SK-N-SH (cell line): ENCODE results near the gene GALNS. TPM values are rescaled to one million over a fixed set of nuclear protein-coding genes. Genes with fewer than 3 reads are reported as not detected.

Source experiments
- CTCF ChIA-PET: fragments of 300-600, 350-600 bp; formaldehyde crosslinking; extraction: SDS; loops from one replicate; lab custom pipeline; 2021; lab: Yijun Ruan, JAX
- POLR2A ChIA-PET: fragments of 350-600 bp; sonication (Branson Sonifier 250); formaldehyde crosslinking; extraction: SDS; loops from one replicate; lab custom pipeline; 2020; ENCODE audit warnings: antibody characterized with exemption, inconsistent platforms; lab: Yijun Ruan, JAX
- DNase-seq: peaks from one replicate; pipeline ENCODE4 v3.0.0; 2012
- H2AFZ ChIP-seq: fragments of 200-600 bp; sonication (generic); 2 replicates; pipeline ENCODE4 v1.8.1; 2016; ENCODE audit warnings: antibody characterized with exemption, mild to moderate bottlenecking, low read depth
- H3F3A ChIP-seq: fragments of 200-600 bp; sonication (generic); replicated peaks from 2 replicates; pipeline ENCODE3; 2016; ENCODE audit warnings: antibody characterized with exemption, mild to moderate bottlenecking; ENCODE audit not compliant: insufficient read depth
- H3K27ac ChIP-seq, 2 experiments: fragments of 200-500 bp in 1 of 2; fragments of 200-600 bp in 1 of 2; sonication (Bioruptor generic) in 1 of 2; sonication (generic), shearing (Covaris generic) in 1 of 2; 2 replicates each; pipeline versions ENCODE4 v1.5.1 to v1.6.1; 2014 to 2016; ENCODE audit warnings: low read depth in 2 of 2, inconsistent platforms in 1 of 2, low read length in 1 of 2, mild to moderate bottlenecking in 1 of 2, mixed read lengths in 1 of 2
- H3K27me3 ChIP-seq: fragments of 200-600 bp; sonication (generic), shearing (Covaris generic); 2 replicates; pipeline ENCODE4 v1.6.1; 2016; ENCODE audit warnings: mixed run types; ENCODE audit not compliant: insufficient read depth
- H3K36me3 ChIP-seq, 2 experiments: fragments of 200-500 bp in 1 of 2; fragments of 200-600 bp in 1 of 2; sonication (Bioruptor generic) in 1 of 2; sonication (generic) in 1 of 2; replicated peaks in 1 of 2; 2 replicates each; pipeline versions ENCODE3 to v1.5.1; 2014 to 2016; ENCODE audit warnings: low read length in 1 of 2, mild to moderate bottlenecking in 1 of 2; ENCODE audit not compliant: insufficient read depth in 2 of 2, control insufficient read depth in 1 of 2
- H3K4me1 ChIP-seq, 2 experiments: fragments of 200-500 bp in 1 of 2; fragments of 200-600 bp in 1 of 2; sonication (Bioruptor generic) in 1 of 2; sonication (generic), shearing (Covaris generic) in 1 of 2; 2 replicates each; pipeline versions ENCODE4 v1.5.1 to v1.6.1; 2014 to 2016; ENCODE audit warnings: low read depth in 1 of 2, low read length in 1 of 2, mixed run types in 1 of 2; ENCODE audit not compliant: insufficient read depth in 2 of 2, control insufficient read depth in 1 of 2
- H3K4me2 ChIP-seq: fragments of 200-600 bp; sonication (generic), shearing (Covaris generic); 2 replicates; pipeline ENCODE4 v1.6.1; 2017; ENCODE audit warnings: mixed run types
- H3K4me3 ChIP-seq, 2 experiments: fragments of 200-500 bp in 1 of 2; fragments of 200-600 bp in 1 of 2; sonication (Bioruptor generic) in 1 of 2; sonication (generic), shearing (Covaris generic) in 1 of 2; 2 replicates each; pipeline versions ENCODE4 v1.5.1 to v1.8.1; 2014 to 2016; ENCODE audit warnings: low read depth in 2 of 2, inconsistent platforms in 1 of 2, low read length in 1 of 2, mild to moderate bottlenecking in 1 of 2, mixed read lengths in 1 of 2, moderate library complexity in 1 of 2
- H3K79me2 ChIP-seq: fragments of 200-600 bp; sonication (generic); 2 replicates; pipeline ENCODE4 v1.8.1; 2017; ENCODE audit warnings: mild to moderate bottlenecking; ENCODE audit not compliant: insufficient read depth
- H3K9ac ChIP-seq: fragments of 200-600 bp; sonication (generic); 2 replicates; pipeline ENCODE4 v1.6.1; 2017; ENCODE audit warnings: mixed run types
- H3K9me2 ChIP-seq: fragments of 200-600 bp; sonication (generic); 2 replicates; pipeline ENCODE4 v1.6.1; 2017; ENCODE audit warnings: mixed run types
- H3K9me3 ChIP-seq: fragments of 200-600 bp; sonication (generic); 2 replicates; pipeline ENCODE4 v1.6.1; 2017; ENCODE audit warnings: mixed run types, mild to moderate bottlenecking, moderate library complexity
- H4K20me1 ChIP-seq: fragments of 200-600 bp; sonication (generic); 2 replicates; pipeline ENCODE4 v1.6.1; 2017; ENCODE audit warnings: mild to moderate bottlenecking, mixed run types; ENCODE audit not compliant: insufficient read depth
- CTCF ChIP-seq: fragments of 200-600 bp; sonication (generic); IDR thresholded peaks from 2 replicates; pipeline ENCODE4 v1.6.1; 2017; ENCODE audit warnings: antibody characterized with exemption, mild to moderate bottlenecking, moderate library complexity
- EP300 ChIP-seq, 2 experiments: IDR thresholded peaks; 2 replicates each; pipeline versions ENCODE4 v1.4.0 to v1.6.1; 2012; ENCODE audit warnings: borderline replicate concordance in 1 of 2, low read depth in 1 of 2, low read length in 1 of 2
- FOSL2 ChIP-seq: IDR thresholded peaks from 2 replicates; pipeline ENCODE4 v1.4.0; 2012; ENCODE audit warnings: low read depth, mild to moderate bottlenecking, moderate library complexity, borderline replicate concordance
- FOXJ3 ChIP-seq: sonication (generic); formaldehyde crosslinking; IDR thresholded peaks from 2 replicates; pipeline ENCODE4 v1.5.1; 2020; ENCODE audit warnings: mild to moderate bottlenecking, missing genetic modification reagents
- FOXM1 ChIP-seq: IDR thresholded peaks from 2 replicates; pipeline ENCODE4 v1.4.0; 2012; ENCODE audit warnings: low read depth, mild to moderate bottlenecking
- GABPA ChIP-seq: IDR thresholded peaks from 2 replicates; pipeline ENCODE4 v1.4.0; 2012; ENCODE audit warnings: low read depth, mild to moderate bottlenecking
- GATA2 ChIP-seq: sonication (generic); formaldehyde crosslinking; IDR thresholded peaks from 2 replicates; pipeline ENCODE4 v1.5.0; 2020; ENCODE audit warnings: mild to moderate bottlenecking, missing genetic modification reagents
- MAX ChIP-seq: IDR thresholded peaks from 2 replicates; pipeline ENCODE4 v1.4.0; 2012; ENCODE audit warnings: low read depth
- MEF2A ChIP-seq: IDR thresholded peaks from 2 replicates; pipeline ENCODE4 v1.4.0; 2012; ENCODE audit warnings: low read depth, borderline replicate concordance
- MXI1 ChIP-seq: IDR thresholded peaks from 2 replicates; pipeline ENCODE4 v1.6.1; 2012; ENCODE audit warnings: mild to moderate bottlenecking, low read depth, low read length, improper control_type of control experiment
- NFIC ChIP-seq: IDR thresholded peaks from 2 replicates; pipeline ENCODE4 v1.4.0; 2012; ENCODE audit warnings: borderline replicate concordance
- NRF1 ChIP-seq: IDR thresholded peaks from 2 replicates; pipeline ENCODE4 v1.6.1; 2012; ENCODE audit warnings: low read depth, mild to moderate bottlenecking, low read length
- PBX3 ChIP-seq: IDR thresholded peaks from 2 replicates; pipeline ENCODE4; 2012
- POLR2AphosphoS5 ChIP-seq: IDR thresholded peaks from 2 replicates; pipeline ENCODE4 v1.6.1; 2012; ENCODE audit warnings: low read depth, low read length
- REST ChIP-seq: IDR thresholded peaks from 2 replicates; pipeline ENCODE4 v1.6.1; 2012; ENCODE audit warnings: mild to moderate bottlenecking, low read depth, low read length, moderate library complexity
- SIN3A ChIP-seq: IDR thresholded peaks from 2 replicates; pipeline ENCODE4 v1.6.1; 2012; ENCODE audit warnings: low read depth, mild to moderate bottlenecking, low read length, moderate library complexity, borderline replicate concordance
- SMC3 ChIP-seq: IDR thresholded peaks from 2 replicates; pipeline ENCODE4 v1.6.1; 2012; ENCODE audit warnings: low read depth, low read length, improper control_type of control experiment
- TAF1 ChIP-seq: IDR thresholded peaks from 2 replicates; pipeline ENCODE4 v1.6.1; 2012; ENCODE audit warnings: low read depth, mild to moderate bottlenecking, low read length, moderate library complexity, borderline replicate concordance
- TEAD4 ChIP-seq: IDR thresholded peaks from 2 replicates; pipeline ENCODE4 v1.4.0; 2012; ENCODE audit warnings: mild to moderate bottlenecking, borderline replicate concordance; ENCODE audit not compliant: insufficient read depth
- USF1 ChIP-seq: IDR thresholded peaks from 2 replicates; pipeline ENCODE4 v1.4.0; 2012; ENCODE audit warnings: low read depth, borderline replicate concordance
- USF2 ChIP-seq: fragments of 150-350 bp; IDR thresholded peaks from 2 replicates; pipeline ENCODE4 v1.6.1; 2017; ENCODE audit warnings: antibody characterized with exemption, low read length, low read depth, borderline replicate concordance
- YY1 ChIP-seq: IDR thresholded peaks from 2 replicates; pipeline ENCODE4 v1.4.0; 2012; ENCODE audit warnings: low read depth, mild to moderate bottlenecking
- WGBS: methylation state at CpG from one replicate; pipeline ENCODE4 v1.1.6; 2017; ENCODE audit warnings: low lambda C conversion rate; 5-methylcytosine and 5-hydroxymethylcytosine counted together
- polyA plus RNA-seq, 3 experiments: library from polyadenylated mRNA; depleted of rRNA; stranded (reverse); fragments of >200 nt; gene quantifications; 2 replicates each; pipeline ENCODE4 v1.2.3, GENCODE V29; 2012

GALNS gene
- 13.8 and 16.5 TPM in 2 replicates for polyA plus RNA-seq (2012; rRNA removed)
- 12.1 and 15.9 TPM in 2 replicates for polyA plus RNA-seq (2012; cell fraction: cytosol; rRNA removed)
- polyA plus RNA-seq (2012; cell fraction: nucleus; rRNA removed), result 43.5 and 44.1 TPM in 2 replicates

- peaks cover 3 to 32% of the 10 kb centered on the region in 2 experiments for H3K36me3 ChIP-seq
- peaks cover 12% of the 10 kb centered on the region for H3F3A ChIP-seq
- H3K4me3 ChIP-seq, result peak within 1 kb of the TSS; percentile 90 to 98
- H3K9me2 ChIP-seq, result no peaks in the 10 kb centered on the region
- no peaks in the 10 kb centered on the region for H3K27me3 ChIP-seq
- peaks cover 20% of the 10 kb centered on the region for H3K79me2 ChIP-seq
- peak within 1 kb of the TSS; percentile 99 for H3K4me2 ChIP-seq
- peak; percentile 100 for DNase-seq
- no peaks in the 10 kb centered on the region for H3K9me3 ChIP-seq
- under 1% methylated on average over 22 of the region's 87 CpGs for WGBS
- CTCF ChIA-PET, result interaction anchor here (0.6 to 3.1 kb wide), 33 partner anchors 8 to 359 kb away, joined by 3 to 42 read pairs (median 4); partner anchors contain the start of genes APRT and PABPN1L
- peaks cover 5 to 15% of the 10 kb centered on the region in 2 experiments; a peak in 1 of 4 replicates for H3K4me1 ChIP-seq
- H3K9ac ChIP-seq, result peak within 1 kb of the TSS; percentile 85
- 0 out of 2 replicates have a peak, but pooled peaks cover 11% of the 10 kb centered on the region for H4K20me1 ChIP-seq
- H3K27ac ChIP-seq, result peak within 1 kb of the TSS; percentile 39 to 75; a peak in 2 of 4 replicates
- H2AFZ ChIP-seq, result peak within 1 kb of the TSS; percentile 91
- POLR2A ChIA-PET, result interaction anchor here (0.9 to 1.7 kb wide), 2 partner anchors 40 to 45 kb away, joined by 3 to 7 read pairs; partner anchors contain the start of gene APRT
- TF ChIP-seq TEAD4, result no peak
- no peak for TF ChIP-seq CTCF
- TF ChIP-seq GATA2 (CRISPR knock-in tag), result no peak
- no peak for TF ChIP-seq EP300 (IDR thresholded peaks at IDR 0.05; ENCODE audit: borderline replicate concordance in 1 of 2, low read depth in 1 of 2, low read length in 1 of 2)
- TF ChIP-seq FOSL2, result no peak
- peak; percentile 68; the same call in 1 of the 2 replicates for TF ChIP-seq SIN3A
- TF ChIP-seq FOXJ3 (CRISPR knock-in tag), result no peak
- TF ChIP-seq USF2, result peak; percentile 98
- no peak for TF ChIP-seq MEF2A
- no peak for TF ChIP-seq PBX3
- peak; percentile 99 for TF ChIP-seq USF1
- no peak for TF ChIP-seq FOXM1
- TF ChIP-seq REST, result peak; percentile 56; the same call in 1 of the 2 replicates
- TF ChIP-seq NFIC, result peak; percentile 79
- peak; percentile 80 for TF ChIP-seq MXI1
- TF ChIP-seq MAX, result 0 out of 2 replicates have a peak, but pooled peaks have one; percentile 37
- TF ChIP-seq NRF1, result 0 out of 2 replicates have a peak, but pooled peaks have one; percentile 2
- peak; percentile 93 for TF ChIP-seq YY1
- TF ChIP-seq TAF1, result peak; percentile 88
- 0 out of 2 replicates have a peak, but pooled peaks have one; percentile 9 for TF ChIP-seq GABPA
- no peak for TF ChIP-seq SMC3
- TF ChIP-seq POLR2AphosphoS5, result peak; percentile 90
Measured at GRCh38 chr16:88856828-88857727, at the start of gene GALNS, which contains the start of gene TRAPPC2L. TSS of gene GALNS (minus strand) at chr16:88856947. CDS start at chr16:88856877, 70 bp downstream. TSS of gene TRAPPC2L (plus strand) at chr16:88857127. CDS start at chr16:88857151, 24 bp downstream.
